ENCODE data around the gene HPSE2.

- TF ChIP-seq CTCF (IDR thresholded peaks at IDR 0.05; ENCODE audit: insufficient read depth, low read length, poor library complexity, severe bottlenecking) (no peak), EZH2phosphoT487 (conservative IDR thresholded peaks at IDR 0.05; ENCODE audit: low read length) (no peak)
Observed at GRCh38 chr10:98825741-98826140, 409.9 kb downstream of the HPSE2 start.
